NT2/D1 (cell line): ENCODE results near the gene EDN1.

Experiments used
- SUZ12 ChIP-seq: IDR thresholded peaks from 2 replicates; pipeline ENCODE4 v1.6.1; 2011; ENCODE audit not compliant: insufficient read length, insufficient read depth; ENCODE audit errors: extremely low read depth
- YY1 ChIP-seq: IDR thresholded peaks from 2 replicates; pipeline ENCODE4 v1.6.1; 2011; ENCODE audit not compliant: insufficient read length, insufficient read depth

DNA sequence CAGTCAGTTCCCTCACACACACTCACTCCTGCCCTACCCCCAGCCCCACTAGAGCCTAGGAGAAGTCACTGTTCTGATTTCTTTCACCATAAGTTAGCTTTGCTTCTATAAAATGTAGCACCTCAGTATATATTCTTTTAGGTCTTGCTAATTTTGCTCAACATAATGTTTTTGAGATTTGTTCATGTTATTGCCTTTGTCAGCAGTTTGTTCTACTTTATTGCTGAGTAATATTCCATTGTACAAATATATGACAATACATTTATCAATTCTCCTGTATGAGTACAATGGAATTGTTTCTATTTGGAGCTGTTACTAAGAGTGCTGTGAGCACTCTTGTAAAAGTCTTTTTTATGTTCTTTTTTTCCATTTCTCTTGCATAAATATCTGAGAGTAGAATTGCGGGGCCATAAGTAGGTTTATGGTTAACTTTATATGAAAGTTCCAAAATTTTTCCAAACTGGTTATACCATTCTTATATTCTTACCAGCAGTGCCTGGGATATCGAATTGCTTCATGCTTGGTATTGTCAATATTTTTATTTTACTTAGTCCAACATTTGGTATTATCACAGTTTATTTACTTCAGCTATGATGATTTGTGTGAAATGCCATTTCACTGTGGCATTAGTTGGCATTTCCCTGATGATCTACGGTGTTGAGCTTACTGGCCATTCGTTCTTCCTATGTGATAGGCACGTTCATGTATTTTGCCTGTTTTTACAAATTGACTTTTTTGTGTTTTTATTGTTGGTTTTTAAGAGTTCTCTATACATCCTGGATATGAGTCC is 25.3 kb downstream of the EDN1 start:
- no peak for TF ChIP-seq YY1
- no peak for TF ChIP-seq SUZ12
